Activated CD4-positive, alpha-beta T cell treated with anti-CD3 and anti-CD28 coated beads, Interleukin-2, amount 10 ng/mL, durations not matched to agents 24 days and 14 days (primary cell): ENCODE results near the gene B4GALT3. TPM values are rescaled to one million over a fixed set of nuclear protein-coding genes. Genes with fewer than 3 reads are reported as not detected.

ENCODE experiments used
- DNase-seq: peaks from one replicate; pipeline ENCODE4 v3.0.0; 2022
- H3K27ac Mint-ChIP-seq: one replicate; pipeline ENCODE4 v1.8.0; 2022; ENCODE audit warnings: mild to moderate bottlenecking, mixed read lengths
- H3K27me3 Mint-ChIP-seq: one replicate; pipeline ENCODE4 v1.8.0; 2022; ENCODE audit warnings: mixed read lengths
- H3K36me3 Mint-ChIP-seq: one replicate; pipeline ENCODE4 v1.8.0; 2022; ENCODE audit warnings: low read depth, mild to moderate bottlenecking, mixed read lengths
- H3K4me1 Mint-ChIP-seq: one replicate; pipeline ENCODE4 v1.8.0; 2021; ENCODE audit warnings: mixed read lengths
- H3K4me3 Mint-ChIP-seq: one replicate; pipeline ENCODE4 v1.8.0; 2022; ENCODE audit warnings: mild to moderate bottlenecking, moderate library complexity, mixed read lengths
- H3K9me3 Mint-ChIP-seq: one replicate; pipeline ENCODE4 v1.8.0; 2021; ENCODE audit warnings: mixed read lengths
- intact Hi-C: fragments of 100-400 bp; cut with micrococcal nuclease; formaldehyde crosslinking; loops from one replicate; pipeline ENCODE4 v1.15.1; 2023
- total RNA-seq: library from RNA; stranded (reverse); gene quantifications from 2 replicates; pipeline ENCODE4 v1.2.3, GENCODE V29; 2022

Gene B4GALT3
- total RNA-seq, 1 donor from 2014 or later: 69.9 TPM

DNA sequence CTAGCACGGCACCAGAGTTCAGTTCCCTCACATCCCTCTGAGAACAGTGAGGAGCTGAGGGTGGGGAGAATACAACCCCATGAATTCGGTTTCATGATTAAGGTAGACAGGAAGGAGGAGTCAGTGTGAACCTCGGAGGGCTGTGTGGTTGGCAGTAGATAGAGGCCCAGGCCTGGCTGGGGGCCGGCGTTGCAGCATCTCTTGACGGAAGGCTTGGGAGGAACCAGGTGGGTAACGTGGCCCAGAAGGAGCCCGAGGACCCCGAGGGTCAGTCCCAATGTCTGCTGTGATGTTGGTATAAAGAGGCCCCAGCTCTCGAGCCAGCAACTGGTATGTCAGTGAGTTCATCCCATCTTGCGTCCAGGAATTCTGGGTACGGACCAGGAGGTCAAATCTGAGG is 5.6 kb downstream of the B4GALT3 start:
- H3K9me3 Mint-ChIP-seq: no peaks in the 10 kb centered on the region
- H3K27me3 Mint-ChIP-seq: no peaks in the 10 kb centered on the region
- H3K36me3 Mint-ChIP-seq: peaks cover 63% of the 10 kb centered on the region
- H3K4me1 Mint-ChIP-seq: peaks cover 44% of the 10 kb centered on the region
- no peak overlapping the region for H3K4me3 Mint-ChIP-seq
- DNase-seq: no peak
- intact Hi-C loops: no loop called here
- H3K27ac Mint-ChIP-seq: no peak overlapping the region

- no peak overlapping the region for H3K27ac Mint-ChIP-seq
- H3K4me3 Mint-ChIP-seq: no peak overlapping the region
- DNase-seq: no peak
- H3K4me1 Mint-ChIP-seq: peaks cover 40% of the 10 kb centered on the region
- intact Hi-C loops: no loop called here
- H3K36me3 Mint-ChIP-seq: peaks cover 59% of the 10 kb centered on the region
- H3K9me3 Mint-ChIP-seq: no peaks in the 10 kb centered on the region
- no peaks in the 10 kb centered on the region for H3K27me3 Mint-ChIP-seq
Observed at GRCh38 chr1:161171191-161171590, 6.1 kb downstream of the B4GALT3 start.

- intact Hi-C loops: no loop called here
- peaks cover 37% of the 10 kb centered on the region for H3K4me1 Mint-ChIP-seq
- peak overlapping the region; percentile 37 for H3K27ac Mint-ChIP-seq
- peaks cover 50% of the 10 kb centered on the region for H3K36me3 Mint-ChIP-seq
- DNase-seq: no peak
- no peaks in the 10 kb centered on the region for H3K27me3 Mint-ChIP-seq
- H3K4me3 Mint-ChIP-seq: no peak overlapping the region
- no peaks in the 10 kb centered on the region for H3K9me3 Mint-ChIP-seq
Observed at GRCh38 chr1:161168906-161169305, 8.4 kb downstream of the B4GALT3 start.

DNA sequence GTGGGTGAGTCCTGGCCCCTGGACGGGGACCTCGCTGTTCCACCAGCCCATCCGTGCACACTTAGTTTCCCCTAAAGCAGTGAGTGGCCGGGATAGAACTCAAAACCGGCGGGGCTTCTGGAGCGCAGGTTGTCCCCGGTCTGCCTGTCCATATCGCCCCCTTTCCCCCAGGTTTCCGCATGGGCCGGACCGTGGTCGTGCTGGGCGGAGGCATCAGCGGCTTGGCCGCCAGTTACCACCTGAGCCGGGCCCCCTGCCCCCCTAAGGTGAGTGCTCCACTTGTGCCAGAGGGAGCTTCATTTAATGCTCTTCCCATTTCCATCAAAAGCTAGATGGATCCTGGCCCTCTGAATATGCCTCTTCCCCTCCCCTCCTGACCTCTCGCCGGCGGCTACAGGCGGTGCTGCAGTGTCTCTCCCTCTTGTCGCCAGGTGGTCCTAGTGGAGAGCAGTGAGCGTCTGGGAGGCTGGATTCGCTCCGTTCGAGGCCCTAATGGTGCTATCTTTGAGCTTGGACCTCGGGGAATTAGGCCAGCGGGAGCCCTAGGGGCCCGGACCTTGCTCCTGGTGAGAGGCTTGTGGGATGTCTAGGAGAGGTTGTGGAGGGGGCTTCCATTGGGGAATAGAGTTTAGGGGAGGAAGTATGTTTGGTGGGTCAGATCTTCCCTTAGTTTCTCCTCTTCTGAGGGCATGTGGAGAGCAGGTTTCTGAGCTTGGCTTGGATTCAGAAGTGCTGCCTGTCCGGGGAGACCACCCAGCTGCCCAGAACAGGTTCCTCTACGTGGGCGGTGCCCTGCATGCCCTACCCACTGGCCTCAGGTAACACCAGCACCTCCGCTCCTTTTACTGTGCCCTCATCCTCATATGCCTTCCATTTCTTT is 10.4 kb downstream of the B4GALT3 start:
- Mint-ChIP-seq H3K36me3 (peaks cover 49% of the 10 kb centered on the region), H3K4me1 (peaks cover 39% of the 10 kb centered on the region), H3K9me3 (no peaks in the 10 kb centered on the region), H3K27me3 (no peaks in the 10 kb centered on the region), H3K27ac (peak overlapping the region; percentile 98), H3K4me3 (peak overlapping the region; percentile 83)
- intact Hi-C loops: loop anchor here (1.0 to 2.0 kb wide), 4 partner anchors 10 to 35 kb away; partner anchors contain the start of genes B4GALT3, DEDD and UFC1
- no peak for DNase-seq

DNA sequence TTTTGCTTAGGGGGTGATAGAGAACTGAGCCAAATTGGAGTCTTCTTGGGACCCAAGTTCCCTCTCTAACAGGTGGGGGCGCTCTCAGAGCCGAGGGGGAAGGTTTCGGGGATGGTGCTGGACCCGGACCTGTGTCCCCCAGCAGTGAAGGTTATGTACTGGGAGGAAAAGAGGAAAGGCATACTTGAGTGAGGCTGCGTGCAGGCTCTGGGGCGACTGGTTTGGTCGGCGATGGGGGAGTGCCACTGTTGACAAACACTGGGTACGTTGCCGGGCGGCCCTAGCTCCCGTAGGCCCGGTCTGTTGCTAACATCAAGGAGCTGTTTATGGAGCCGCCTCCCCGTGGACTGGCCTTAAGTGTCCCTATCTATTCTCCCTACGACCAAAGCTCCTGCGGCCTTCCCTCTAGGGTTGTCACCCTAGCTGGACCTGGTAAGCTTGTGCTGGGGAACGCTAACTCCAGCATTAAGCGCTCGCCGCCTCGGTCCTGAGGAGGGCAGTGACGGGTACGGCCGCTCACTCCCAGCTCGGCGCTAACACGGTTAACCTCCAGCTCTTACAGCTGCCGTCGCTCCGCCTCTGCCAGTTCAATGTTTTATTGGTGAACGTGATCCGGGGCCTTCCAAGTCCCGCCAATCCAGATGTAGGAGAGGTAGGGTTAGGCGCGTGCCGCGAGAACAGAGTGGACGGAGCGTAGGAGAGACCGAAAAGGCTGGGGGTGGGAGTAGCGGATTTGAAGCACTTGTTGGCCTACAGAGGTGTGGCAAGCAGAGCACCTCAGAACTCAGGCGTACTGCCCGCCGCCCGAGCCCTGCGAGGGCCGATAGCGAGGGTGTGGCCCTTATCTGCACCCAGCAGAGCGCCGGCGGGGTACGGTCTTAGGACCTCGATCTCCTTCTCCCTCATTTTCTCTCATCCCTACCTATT is 11.3 kb downstream of the B4GALT3 start, which contains the start of gene PPOX:
Gene PPOX, plus strand, starts transcription at position 685 of the 927 bp plus-strand sequence. CDS start 422 bp downstream, outside the sequence.
- intact Hi-C loops: loop anchor here (1.0 to 2.0 kb wide), 4 partner anchors 11 to 34 kb away; partner anchors contain the start of genes B4GALT3, DEDD and UFC1
- no peaks in the 10 kb centered on the region for H3K27me3 Mint-ChIP-seq
- peaks cover 45% of the 10 kb centered on the region for H3K4me1 Mint-ChIP-seq
- no peaks in the 10 kb centered on the region for H3K9me3 Mint-ChIP-seq
- H3K4me3 Mint-ChIP-seq: peak within 1 kb of the TSS; percentile 83
- peak; percentile 98 for DNase-seq
- peaks cover 48% of the 10 kb centered on the region for H3K36me3 Mint-ChIP-seq
- H3K27ac Mint-ChIP-seq: peak within 1 kb of the TSS; percentile 98

GRCh38 chr1:161164901-161165610 is 12.3 kb downstream of the B4GALT3 start:
- H3K9me3 Mint-ChIP-seq: no peaks in the 10 kb centered on the region
- peaks cover 44% of the 10 kb centered on the region for H3K36me3 Mint-ChIP-seq
- peaks cover 49% of the 10 kb centered on the region for H3K4me1 Mint-ChIP-seq
- peak overlapping the region; percentile 83 for H3K4me3 Mint-ChIP-seq
- no peaks in the 10 kb centered on the region for H3K27me3 Mint-ChIP-seq
- intact Hi-C loops: no loop called here
- DNase-seq: peak; percentile 65
- H3K27ac Mint-ChIP-seq: peak overlapping the region; percentile 98

GRCh38 chr1:161163793-161164192 is 13.5 kb downstream of the B4GALT3 start:
- Mint-ChIP-seq H3K36me3 (peaks cover 44% of the 10 kb centered on the region), H3K9me3 (no peaks in the 10 kb centered on the region), H3K27me3 (no peaks in the 10 kb centered on the region), H3K4me1 (peaks cover 53% of the 10 kb centered on the region), H3K27ac (peak overlapping the region; percentile 98), H3K4me3 (no peak overlapping the region)
- intact Hi-C loops: no loop called here
- no peak for DNase-seq

- Mint-ChIP-seq H3K4me1 (peaks cover 54% of the 10 kb centered on the region), H3K4me3 (no peak overlapping the region), H3K36me3 (peaks cover 48% of the 10 kb centered on the region), H3K27ac (peak overlapping the region; percentile 8), H3K9me3 (no peaks in the 10 kb centered on the region), H3K27me3 (no peaks in the 10 kb centered on the region)
- intact Hi-C loops: no loop called here
- no peak for DNase-seq
Observed at GRCh38 chr1:161162806-161163205, 14.5 kb downstream of the B4GALT3 start.

DNA sequence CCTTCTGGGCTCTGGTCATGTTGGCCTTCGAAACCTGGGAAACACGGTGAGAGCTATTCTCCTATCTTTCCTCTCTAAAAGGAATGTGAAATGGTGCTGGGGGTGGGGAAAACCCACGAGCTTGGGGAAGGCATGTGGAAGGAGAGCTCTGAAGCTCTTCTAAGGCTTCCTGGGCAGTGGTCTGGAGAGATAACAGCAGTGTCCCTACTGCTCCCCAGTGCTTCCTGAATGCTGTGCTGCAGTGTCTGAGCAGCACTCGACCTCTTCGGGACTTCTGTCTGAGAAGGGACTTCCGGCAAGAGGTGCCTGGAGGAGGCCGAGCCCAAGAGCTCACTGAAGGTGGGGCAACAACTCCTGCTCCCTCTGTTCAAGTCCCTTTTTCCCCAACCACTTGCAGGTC is 15.3 kb downstream of the B4GALT3 start:
- peaks cover 55% of the 10 kb centered on the region for H3K4me1 Mint-ChIP-seq
- H3K4me3 Mint-ChIP-seq: no peak overlapping the region
- H3K36me3 Mint-ChIP-seq: peaks cover 53% of the 10 kb centered on the region
- H3K27ac Mint-ChIP-seq: no peak overlapping the region
- no peak for DNase-seq
- H3K27me3 Mint-ChIP-seq: no peaks in the 10 kb centered on the region
- H3K9me3 Mint-ChIP-seq: no peaks in the 10 kb centered on the region
- intact Hi-C loops: no loop called here

DNA sequence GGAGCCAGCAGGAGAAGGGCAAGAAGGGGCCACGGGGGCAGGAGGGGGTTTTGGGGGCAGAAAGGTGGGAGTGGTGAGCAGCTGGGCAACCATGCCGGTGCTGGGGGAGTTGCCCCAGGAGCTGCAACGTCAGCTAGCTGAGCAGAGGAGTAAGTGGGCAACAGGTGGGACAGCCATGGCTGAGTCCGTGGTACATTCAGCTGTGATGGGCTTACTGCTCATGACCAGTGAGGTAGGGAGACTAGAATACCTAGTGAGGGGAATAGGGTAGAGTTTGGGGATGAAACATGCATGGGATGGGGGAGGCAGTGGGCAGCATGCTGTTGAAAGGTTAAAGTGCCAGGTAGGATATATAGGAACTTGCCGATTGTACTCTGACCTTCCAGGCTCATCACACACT is 15.7 kb downstream of the B4GALT3 start:
- intact Hi-C loops: no loop called here
- Mint-ChIP-seq H3K27me3 (no peaks in the 10 kb centered on the region), H3K4me3 (peak overlapping the region; percentile 91), H3K9me3 (no peaks in the 10 kb centered on the region), H3K4me1 (peaks cover 53% of the 10 kb centered on the region), H3K27ac (no peak overlapping the region), H3K36me3 (peaks cover 57% of the 10 kb centered on the region)
- no peak for DNase-seq

- H3K9me3 Mint-ChIP-seq: no peaks in the 10 kb centered on the region
- H3K27ac Mint-ChIP-seq: peak overlapping the region; percentile 93
- peaks cover 50% of the 10 kb centered on the region for H3K4me1 Mint-ChIP-seq
- H3K36me3 Mint-ChIP-seq: peaks cover 59% of the 10 kb centered on the region
- no peaks in the 10 kb centered on the region for H3K27me3 Mint-ChIP-seq
- no peak for DNase-seq
- H3K4me3 Mint-ChIP-seq: peak overlapping the region; percentile 91
- intact Hi-C loops: no loop called here
Observed at GRCh38 chr1:161160671-161161145, 16.6 kb downstream of the B4GALT3 start.

GRCh38 chr1:161159913-161160243 is 17.4 kb downstream of the B4GALT3 start:
- DNase-seq: no peak
- peaks cover 61% of the 10 kb centered on the region for H3K36me3 Mint-ChIP-seq
- H3K4me3 Mint-ChIP-seq: peak overlapping the region; percentile 91
- peak overlapping the region; percentile 93 for H3K27ac Mint-ChIP-seq
- H3K9me3 Mint-ChIP-seq: no peaks in the 10 kb centered on the region
- no peaks in the 10 kb centered on the region for H3K27me3 Mint-ChIP-seq
- intact Hi-C loops: loop anchor here (2.0 kb wide), 1 partner anchor 17 kb away; the partner anchor contains the start of gene B4GALT3
- H3K4me1 Mint-ChIP-seq: peaks cover 51% of the 10 kb centered on the region
